ENCODE results near the gene ABHD16B.

ABHD16B gene

DNA sequence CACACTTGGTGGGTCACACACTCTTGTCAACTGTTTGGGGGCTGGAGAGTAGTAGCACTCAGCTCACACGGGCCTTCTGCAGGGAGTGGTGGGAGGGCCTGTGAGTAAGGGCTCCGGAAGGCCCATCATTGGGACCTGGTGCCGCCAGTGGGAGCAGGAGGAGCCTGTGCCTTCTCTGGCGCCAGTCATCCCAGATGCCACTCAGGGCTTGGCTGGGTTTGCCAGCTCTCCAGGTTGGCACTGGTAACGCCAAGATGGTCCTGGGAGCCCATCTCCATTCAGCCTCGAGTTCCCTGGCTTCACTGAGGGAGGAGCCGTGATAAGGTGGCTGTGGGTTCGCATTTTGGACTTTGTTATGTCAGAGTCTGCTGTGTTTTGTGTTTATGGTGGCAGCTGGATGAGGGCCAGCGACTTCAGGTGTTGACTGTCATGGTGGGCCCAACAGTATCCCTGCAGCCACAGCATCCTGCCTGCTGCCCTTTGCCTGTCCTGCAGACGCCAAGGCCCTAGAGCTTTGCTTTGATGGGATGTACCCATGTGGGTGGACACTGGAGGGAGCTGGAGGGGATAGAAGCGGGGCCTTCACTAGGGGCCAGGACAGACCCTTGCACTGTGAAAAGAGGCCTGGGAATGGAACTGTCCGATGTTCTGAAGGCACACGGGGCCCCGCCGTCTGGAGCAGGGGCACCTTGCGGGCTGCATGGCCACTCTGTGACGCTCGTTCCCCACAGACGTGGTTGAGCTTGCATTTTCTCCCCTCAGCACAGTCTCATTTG, 20.3 kb downstream of the ABHD16B start:
- DNase-seq = no peak

- DNase-seq = no peak
Observed at GRCh38 chr20:63882257-63883200, 21.2 kb downstream of the ABHD16B start.

GRCh38 chr20:63883201-63883593, 21.9 kb downstream of the ABHD16B start:
- DNase-seq = no peak

DNA sequence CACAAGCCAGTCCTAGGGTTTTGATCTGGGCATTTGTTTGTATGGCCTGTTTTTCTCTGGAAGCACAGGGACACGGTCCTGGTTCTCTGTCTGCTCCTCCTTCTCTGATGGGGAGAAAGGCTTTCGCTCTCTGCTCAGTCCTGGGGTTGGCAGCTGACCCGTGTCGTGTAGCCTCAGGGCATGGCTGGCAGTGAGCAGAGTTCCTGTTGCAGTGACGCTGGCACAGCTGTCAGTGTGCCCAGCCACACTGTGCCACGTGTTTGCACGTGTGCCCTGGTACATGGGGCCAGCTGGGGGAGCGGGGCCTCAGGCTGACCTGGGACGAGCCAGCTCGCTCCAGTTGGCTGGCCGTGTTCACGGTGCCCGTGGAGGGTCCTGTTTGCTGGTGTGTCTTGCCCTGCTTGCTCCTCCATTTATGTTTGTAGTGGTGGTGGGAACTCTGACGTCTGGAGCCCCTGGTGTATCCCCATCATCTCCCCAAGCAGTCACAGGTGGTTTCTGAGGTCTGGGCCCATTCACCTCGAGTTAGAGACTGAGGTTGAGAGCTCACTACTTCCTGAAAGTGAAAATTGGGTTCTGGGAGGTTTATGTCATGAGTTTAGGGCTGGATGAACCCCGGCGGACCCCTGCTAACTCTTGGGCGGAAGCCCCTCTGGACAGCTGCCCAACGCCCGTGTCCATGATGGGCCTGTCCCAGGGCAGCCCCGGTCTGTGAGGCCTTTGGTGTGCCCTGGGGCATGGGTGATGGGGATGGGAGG, 23.4 kb downstream of the ABHD16B start:
- DNase-seq = no peak

- no peak for DNase-seq
Observed at GRCh38 chr20:63885264-63886053, 24.2 kb downstream of the ABHD16B start.

GRCh38 chr20:63886054-63886419, 24.7 kb downstream of the ABHD16B start:
- DNase-seq = no peak

- no peak for DNase-seq
Observed at GRCh38 chr20:63886921-63887320, 25.6 kb downstream of the ABHD16B start.

- no peak for DNase-seq
Observed at GRCh38 chr20:63889241-63890200, 28.2 kb downstream of the ABHD16B start.

DNA sequence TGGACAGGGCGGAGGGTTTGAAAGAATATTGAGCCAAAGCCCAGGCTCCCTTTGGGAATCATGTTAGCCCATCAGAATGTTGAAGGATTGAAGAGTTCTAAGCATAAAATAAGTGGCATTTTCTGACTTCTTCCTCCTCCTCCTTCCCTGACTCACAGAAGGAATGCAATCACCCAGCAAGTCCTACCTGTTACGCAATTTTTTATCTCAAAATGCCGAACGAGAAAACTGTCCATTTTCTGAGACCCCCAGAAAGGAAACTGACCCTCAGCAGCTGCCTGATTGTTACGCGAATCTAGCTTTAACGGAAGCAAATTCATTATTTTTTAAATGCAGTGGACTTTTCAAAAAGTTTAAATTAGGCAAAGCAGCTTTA, 28.9 kb downstream of the ABHD16B start:
- no peak for DNase-seq

DNA sequence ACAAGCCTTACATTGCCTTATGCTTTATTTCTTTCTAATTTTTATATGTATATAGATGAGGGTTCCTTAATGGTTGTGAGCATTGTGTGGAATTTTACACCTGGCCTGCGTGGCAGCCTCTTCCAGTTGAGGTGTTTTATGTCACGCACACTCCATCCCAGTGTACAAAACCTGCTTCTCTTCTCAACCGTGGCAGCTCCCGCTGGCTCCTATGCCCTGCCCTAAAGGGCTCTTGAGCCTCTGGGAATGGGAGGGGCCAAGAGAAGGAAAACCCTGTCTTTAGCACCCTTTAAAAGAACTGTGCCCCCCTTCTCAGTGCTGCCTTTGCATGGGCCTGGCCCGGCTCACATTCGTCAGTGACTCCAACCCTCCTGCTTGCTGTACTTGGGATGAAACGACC, 29.3 kb downstream of the ABHD16B start:
- DNase-seq = no peak

- no peak for DNase-seq
Observed at GRCh38 chr20:63891061-63892002, 30.0 kb downstream of the ABHD16B start.

- no peak for DNase-seq
Observed at GRCh38 chr20:63892402-63892801, 31.1 kb downstream of the ABHD16B start.

GRCh38 chr20:63893999-63894357, 32.7 kb downstream of the ABHD16B start:
- peak; percentile 9 for DNase-seq

- peak; percentile 97 for DNase-seq
Observed at GRCh38 chr20:63894358-63895201, 33.3 kb downstream of the ABHD16B start, which contains the start of gene DNAJC5. Gene DNAJC5, plus strand, starts transcription at chr20:63895126. Its CDS starts 33,220 bp downstream, at chr20:63928346.

- no peak for DNase-seq
Observed at GRCh38 chr20:63895202-63895951, 34.1 kb downstream of the ABHD16B start.

DNA sequence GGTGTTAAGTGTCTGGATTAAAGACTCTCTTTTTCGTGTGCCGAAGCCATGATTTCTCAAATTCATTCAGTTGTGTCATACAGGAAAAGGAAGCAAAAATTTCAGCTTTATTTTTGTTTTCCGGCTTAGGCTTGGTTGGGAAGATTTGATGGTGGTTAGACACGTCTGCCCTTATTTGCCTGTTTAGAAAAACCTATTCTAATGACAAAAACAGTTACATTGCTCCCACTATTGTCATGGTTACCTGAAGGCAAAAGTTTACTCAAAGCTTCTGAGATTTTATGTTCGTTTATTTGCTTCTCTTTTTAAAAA, 34.6 kb downstream of the ABHD16B start:
- DNase-seq = peak; percentile 15

- DNase-seq = peak; percentile 77
Observed at GRCh38 chr20:63896264-63897105, 35.2 kb downstream of the ABHD16B start.
